GM19240 (cell line): ENCODE results near the gene PSMD4.
A peak's percentile ranks its signal among the peaks of the same experiment; 100 is the strongest.
"Not testable (repeated sequence)": the region's sequence is repeated elsewhere in the genome, so short reads cannot be mapped to it uniquely, and the experiment has no call there.

Experiments used
- DNase-seq: peaks from one replicate; pipeline ENCODE4 v3.0.0; 2011; ENCODE audit warnings: low spot score; ENCODE audit not compliant: insufficient read length

PSMD4 gene

DNA sequence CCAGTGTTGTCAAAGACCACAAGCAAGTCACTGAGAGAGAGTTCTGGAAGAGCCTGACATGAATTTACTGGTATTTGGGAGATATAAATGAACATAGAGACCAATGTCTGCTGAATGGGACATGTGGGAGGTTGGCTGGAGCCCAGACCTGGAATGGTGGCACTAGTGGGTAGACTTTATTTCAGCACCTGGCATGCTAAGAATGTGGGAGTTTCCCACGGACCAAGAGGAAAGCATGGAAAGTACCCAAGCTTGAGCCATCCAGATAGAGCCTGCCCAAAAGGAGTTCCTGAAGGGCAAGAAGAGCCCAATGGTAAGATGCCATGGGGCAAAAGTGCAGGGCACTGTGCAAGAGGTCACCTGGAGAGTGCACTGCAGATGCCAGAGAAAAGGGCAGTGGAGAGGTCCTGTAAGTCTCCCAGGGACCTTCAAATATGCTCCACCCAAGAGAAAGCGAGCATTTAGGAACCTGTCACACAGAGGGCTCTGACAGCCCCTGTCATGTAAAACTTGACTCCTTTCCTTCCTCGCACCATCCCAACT lies 19.5 kb downstream of the PSMD4 start:
- no peak for DNase-seq

- not testable (repeated sequence) for DNase-seq
These were observed 20.8 kb downstream of the PSMD4 start for GRCh38 chr1:151275341-151275740.

DNA sequence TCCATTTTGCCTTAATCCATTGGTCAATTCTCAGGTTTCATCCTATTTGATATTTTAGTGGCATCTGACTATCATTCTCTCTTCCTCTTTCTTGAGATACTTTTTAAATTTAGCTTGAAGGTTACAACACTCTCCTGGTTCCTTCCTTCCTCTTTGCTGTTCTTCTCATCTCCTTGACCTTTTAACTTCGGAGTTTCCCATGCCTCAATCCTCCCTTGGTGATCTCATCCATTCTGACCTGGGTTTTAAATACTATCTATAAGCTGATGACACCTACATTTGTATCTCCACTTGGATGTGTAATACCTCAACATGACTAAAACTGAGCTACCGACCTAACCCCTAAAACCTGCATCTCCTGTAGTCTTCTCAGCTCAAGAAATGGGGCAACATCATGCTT lies 22.7 kb downstream of the PSMD4 start:
- no peak for DNase-seq

- peak; percentile 75 for DNase-seq
These were observed 26.9 kb downstream of the PSMD4 start for GRCh38 chr1:151281225-151281968.

GRCh38 chr1:151281969-151282882 lies 27.7 kb downstream of the PSMD4 start, which contains the start of gene ZNF687:
ZNF687 (plus strand) TSS chr1:151282299; CDS start chr1:151286292, 3,993 bp downstream.
- peak; percentile 98 for DNase-seq

GRCh38 chr1:151282883-151283725 lies 28.6 kb downstream of the PSMD4 start:
- no peak for DNase-seq

DNA sequence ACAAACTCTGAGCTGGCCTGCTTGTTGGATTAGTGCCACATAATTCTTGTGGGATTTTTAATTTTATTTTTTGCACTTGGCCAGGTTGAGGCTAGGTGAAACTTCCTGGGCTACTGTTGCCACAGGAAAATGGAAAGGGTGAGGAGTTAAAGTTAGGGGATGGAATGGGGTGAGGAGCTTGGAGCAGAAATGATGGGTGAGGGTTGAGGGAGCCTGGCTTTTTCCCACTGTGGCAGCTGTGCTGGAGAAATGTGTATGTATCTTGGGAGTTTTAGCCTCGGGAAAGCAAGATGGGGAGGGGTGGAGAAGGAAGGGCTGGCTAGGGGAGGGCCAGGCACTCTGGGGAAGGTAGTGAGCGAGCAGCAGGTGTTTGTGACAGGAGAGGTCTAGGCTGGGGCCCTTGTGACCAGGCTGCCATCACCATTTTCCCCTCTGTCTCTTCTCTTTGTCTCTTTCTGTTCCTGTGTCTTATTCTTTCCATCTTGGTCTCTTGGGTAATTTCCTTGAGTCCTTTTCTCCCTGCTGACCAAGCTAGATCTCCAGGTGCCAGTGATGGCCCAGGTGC lies 29.6 kb downstream of the PSMD4 start:
- no peak for DNase-seq

GRCh38 chr1:151286619-151287340 lies 32.2 kb downstream of the PSMD4 start:
- no peak for DNase-seq

DNA sequence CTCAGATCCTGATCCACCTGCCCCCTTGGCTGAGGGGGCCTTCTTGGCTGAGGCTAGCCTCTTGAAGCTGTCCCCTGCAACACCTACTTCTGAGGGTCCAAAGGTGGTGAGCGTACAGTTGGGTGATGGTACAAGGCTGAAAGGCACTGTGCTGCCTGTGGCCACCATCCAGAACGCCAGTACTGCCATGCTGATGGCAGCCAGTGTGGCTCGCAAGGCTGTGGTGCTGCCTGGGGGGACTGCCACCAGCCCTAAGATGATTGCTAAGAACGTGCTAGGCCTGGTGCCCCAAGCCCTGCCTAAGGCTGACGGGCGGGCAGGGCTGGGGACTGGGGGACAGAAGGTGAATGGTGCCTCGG lies 32.8 kb downstream of the PSMD4 start:
- no peak for DNase-seq

GRCh38 chr1:151287767-151288500 lies 33.4 kb downstream of the PSMD4 start:
- no peak for DNase-seq

- DNase-seq: no peak
These were observed 34.0 kb downstream of the PSMD4 start for GRCh38 chr1:151288502-151288901.

GRCh38 chr1:151289080-151289935 lies 34.8 kb downstream of the PSMD4 start:
- DNase-seq: no peak

- DNase-seq: no peak
These were observed 35.6 kb downstream of the PSMD4 start for GRCh38 chr1:151289991-151290708.

- DNase-seq: no peak
These were observed 36.3 kb downstream of the PSMD4 start for GRCh38 chr1:151290709-151291303.

DNA sequence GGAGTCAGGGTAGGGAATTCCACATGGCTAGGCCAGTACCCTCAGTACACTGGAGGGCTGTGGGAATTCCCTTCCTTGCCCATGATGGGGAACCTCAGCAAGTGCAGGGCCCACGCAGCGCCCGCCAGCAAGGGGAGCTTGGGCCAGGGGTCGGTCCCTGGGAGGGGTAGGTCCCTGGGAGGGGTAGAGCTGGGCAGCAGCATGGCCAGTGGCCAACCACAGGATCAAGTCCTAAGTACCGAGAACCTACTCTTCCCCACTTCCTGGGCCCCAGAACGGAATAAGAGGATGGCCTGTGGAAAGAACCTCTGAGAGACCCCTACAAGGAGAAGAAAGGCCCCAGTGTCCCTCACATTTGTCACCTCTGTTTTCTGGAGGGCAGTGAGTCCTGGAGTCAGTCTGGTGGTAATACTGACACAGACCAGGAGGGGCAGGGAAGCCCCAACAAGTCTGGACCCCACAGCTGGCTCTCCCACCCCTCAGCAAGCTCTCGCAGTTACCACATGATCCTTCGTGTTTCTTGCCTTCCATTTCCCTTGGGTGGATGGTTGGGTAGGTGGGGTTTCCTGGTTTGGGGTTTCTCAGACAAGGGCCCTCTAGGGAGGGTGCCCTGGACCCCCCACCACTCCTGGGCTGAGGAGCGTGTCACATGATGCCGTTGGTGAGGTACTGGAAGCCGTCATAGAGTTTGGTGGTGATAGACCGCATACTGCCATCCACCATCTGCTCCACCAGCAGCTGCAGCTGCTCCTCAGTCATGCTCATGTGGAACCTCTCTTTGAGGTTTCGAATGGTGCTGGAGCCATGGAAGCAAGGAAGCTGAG lies 37.9 kb downstream of the PSMD4 start:
- DNase-seq: no peak

DNA sequence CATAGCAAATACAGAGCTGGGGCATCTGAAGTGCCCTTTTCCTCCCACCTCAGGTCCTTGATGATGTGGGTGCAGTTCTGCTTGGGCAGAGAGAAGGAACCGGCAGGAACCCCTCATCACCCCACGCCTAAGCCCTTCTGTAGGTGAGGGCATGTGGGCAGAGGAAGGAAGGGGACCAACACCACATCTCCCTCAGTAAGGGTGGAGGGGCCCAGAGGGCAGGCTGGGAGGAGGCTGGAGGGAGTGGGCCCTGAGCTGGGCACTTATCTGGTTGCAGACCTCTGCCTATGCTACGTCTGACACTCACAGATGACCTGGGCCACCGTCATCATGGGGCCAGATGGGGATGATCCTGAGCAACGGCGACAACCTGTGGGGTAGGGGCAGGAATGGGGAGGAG lies 38.6 kb downstream of the PSMD4 start:
- no peak for DNase-seq
